Activated naive CD4-positive, alpha-beta T cell treated with anti-CD3 and anti-CD28 coated beads, Interleukin-2, amount 50 U/mL, for 16 hours (primary cell): ENCODE measurements around the gene STAT4.

ENCODE experiments used
- DNase-seq: peaks from one replicate; pipeline ENCODE4 v3.0.0-alpha.2; 2020

STAT4 gene

DNA sequence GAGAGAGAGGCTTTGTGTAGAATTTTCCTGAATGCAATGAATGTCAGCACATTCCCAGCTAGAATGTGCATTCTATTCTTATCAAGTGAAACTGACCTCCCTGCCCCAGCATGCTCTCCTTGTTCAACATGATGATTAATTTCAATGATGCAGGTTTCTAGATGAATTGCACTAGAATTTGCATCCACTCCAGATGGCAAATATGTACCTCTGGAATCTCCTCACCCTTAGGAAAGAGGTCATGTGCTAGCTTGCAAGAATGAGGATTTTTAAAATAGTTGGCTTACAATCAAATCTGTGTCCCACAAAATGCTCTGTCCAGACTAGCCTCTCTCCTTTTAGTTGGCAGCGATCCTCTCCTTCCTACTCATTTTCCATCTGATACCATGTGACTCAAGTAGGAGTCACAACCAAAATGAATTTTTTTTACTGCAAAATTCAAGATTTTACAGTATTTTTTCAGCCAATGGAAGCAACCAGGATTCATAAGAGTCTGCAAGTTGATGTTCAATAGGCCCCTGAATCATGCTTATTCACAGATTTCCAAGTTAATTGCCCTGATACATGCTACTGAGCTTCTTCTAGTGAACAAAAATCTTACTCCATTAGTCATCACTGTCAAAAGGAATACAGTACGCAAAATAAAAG lies 21.0 kb upstream of the STAT4 start:
- DNase-seq = peak; percentile 17

DNA sequence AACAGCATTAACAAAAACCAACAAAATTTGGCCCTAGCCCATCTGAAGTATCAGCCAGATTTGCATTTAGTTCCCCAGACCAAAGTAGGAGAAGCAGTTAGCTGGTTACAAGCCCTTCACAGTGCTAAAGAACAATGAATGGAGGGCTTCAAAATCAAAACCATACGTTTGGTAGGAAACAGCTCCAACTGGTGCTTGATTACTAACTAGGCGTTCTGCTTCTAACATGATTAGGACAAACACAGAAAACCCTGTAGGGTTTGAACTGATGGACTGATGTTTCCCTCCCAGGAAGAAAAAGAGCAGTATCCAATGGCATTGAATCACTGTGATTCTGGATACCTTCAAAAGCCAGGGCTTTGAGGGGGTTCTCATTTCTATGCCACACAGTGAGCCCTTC lies 20.5 kb upstream of the STAT4 start:
- no peak for DNase-seq

DNA sequence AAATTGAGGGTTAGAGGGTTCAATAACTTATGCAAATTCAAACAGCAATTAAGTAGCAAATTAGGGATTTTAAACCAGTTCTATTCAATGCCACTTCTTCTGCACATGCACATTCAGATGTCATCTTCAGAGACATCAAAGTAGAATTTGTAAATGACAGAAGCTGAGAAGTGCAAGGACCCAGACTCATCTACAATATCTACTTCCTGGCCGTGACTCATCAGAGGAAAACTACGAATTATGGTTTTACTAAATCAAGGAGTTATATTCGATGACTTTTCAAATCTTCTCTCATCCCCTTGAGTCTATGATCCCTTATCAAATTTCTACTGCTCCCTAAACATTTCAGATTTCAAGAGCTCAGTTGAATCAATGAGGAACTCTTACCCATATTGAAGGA lies 20.0 kb upstream of the STAT4 start:
- DNase-seq = no peak

DNA sequence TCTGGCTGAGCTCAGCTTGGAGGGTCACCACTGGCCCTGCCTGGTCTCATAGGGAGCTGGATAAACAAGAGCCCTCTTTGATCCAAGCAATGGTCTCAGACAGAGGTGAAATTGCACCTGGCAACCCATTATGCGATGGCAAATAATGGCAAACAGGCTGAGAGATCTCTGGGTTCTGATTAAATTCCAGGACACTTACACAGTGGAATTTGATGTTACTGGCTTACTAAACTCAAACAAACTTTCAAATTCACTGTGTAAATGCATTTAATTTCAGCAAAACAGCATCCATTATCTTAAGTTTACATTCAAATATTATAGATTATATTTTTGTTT lies 19.5 kb upstream of the STAT4 start:
- DNase-seq = no peak

DNA sequence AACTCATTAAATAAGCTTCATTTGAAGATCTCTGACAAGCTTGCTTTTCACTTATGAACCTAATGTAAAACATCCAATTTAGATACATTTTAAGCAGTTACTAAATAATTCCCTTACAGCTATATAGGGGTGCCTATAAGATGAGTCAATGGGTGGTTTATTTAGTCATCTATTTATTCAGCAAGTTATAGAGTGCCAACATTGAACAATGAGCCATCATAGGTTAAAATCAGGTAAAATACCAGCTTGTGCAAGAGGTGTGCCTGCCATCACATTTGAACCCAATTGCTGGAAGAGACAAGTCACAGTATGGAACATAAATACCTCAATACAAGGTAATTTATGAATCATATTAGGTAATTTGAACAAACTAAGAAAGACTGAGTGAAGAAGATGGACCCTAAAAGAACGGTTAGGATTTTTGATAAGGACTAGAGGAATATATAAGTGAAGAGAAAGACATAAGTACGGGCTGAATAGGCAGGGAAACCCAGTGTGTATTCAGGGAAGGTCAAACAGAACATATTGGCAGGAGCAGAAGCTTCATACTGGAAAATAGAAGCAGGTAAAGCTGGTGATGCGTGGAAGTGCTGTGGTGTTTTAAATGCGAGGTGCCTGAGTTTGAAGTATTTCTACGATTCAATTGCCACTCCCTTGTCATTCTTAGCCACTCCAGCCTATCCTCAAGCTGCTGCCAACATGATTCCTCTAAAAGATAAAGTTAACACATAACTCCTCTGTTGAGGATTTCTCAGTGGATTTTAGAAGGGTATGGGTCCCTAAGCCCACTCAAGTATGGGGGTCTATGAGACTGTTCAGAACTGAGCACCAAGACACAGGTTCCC lies 18.9 kb upstream of the STAT4 start:
- DNase-seq = no peak

DNA sequence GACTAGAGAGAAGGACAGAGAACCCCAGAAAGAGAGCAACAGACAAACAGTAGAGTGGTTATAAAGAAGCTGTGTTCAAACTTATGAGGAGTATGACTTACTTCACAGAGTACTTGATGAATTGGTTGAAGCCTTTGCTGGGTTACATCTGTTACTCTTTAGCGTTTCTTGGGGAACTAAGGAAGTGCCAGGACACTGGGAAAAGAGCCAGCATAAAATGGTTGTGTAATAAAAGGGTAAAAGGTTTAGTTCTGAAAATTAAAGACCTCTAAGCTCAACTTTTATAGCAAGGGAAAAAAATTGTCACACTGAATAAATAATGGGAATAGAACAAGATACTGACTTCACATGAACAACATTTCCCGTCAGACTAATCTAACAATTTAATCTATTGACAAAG lies 17.0 kb upstream of the STAT4 start:
- DNase-seq = no peak

DNA sequence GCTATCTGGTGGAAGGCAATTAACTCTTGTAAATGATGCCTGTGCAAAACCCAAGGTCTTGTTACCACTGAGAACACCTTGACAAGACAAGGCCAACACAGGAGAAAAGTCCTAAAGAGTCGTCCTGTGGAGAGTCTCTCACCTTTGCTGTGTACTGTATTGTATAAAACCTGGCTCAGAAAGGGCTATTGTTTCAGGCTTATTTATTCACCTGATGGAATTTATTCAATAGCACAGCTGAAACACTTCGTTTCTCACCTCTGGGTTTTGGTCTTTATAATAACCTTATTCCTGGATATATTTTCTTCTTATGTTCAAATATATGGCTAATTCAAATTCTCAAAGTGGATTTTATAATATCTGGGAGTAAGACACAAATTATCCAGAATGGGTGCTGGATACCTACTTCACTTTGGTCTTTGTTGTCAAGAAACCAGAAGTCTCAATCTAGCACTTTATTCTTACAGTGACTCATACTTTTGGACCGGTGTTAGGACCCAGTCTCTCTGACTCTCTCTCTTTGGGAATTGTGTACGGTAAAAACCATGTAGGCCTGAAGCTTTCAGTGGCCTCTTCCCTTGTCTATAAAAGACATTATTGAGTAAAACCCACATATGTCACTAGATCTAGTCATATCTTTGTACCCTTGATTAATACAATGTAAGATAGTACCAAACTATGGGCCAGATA lies 16.1 kb upstream of the STAT4 start:
- DNase-seq = no peak

DNA sequence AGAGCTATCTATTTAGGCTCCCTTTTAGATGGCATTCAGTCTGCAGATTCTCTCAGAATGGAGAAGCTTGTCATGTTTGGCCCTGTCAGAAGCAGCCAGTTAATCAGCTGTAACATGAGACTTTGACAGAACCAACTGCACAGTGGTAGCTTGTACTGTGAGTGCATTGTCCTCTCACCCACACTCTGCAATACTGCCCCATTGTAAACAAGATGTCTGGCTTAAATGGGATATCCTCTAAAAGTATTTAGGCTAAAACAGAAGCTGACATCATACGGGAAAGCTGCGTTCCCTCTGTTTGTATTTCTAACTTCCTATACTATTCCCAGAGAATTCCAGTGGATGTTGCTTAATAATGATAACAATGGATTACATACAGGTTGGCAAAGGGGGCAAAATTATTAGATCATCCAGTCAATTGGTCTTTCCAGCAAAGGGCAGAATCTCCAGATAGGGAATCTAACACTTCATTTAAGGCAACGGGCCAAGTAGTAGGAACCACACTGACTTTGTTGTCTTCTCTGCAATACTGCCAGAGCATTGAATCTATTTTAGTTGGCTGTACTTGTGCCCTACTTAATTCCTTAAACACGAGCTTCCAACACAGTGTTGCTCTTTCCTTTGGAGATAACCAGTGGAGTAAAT lies 15.4 kb upstream of the STAT4 start:
- DNase-seq = no peak

DNA sequence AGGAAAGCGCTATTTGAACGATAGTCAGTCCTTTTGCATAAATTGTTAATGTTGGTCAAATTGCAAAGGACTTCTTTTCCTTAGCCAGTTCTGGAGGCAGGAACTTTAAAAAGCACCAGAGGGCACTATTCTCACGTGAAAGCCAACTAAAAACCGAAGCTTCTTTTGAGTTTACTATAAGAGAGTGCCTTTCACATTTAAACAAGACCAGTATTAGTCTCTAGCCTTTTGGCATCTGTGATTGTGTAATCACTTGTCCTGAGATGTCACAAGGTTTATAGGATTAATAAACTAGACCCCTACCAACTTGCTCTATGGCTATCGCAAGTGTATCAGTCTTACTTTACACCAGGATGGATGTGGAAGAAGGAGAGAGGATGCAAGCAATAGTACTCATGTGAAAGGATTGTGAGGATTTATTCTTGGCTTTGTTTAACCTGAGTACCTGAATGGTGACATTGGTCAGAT lies 14.4 kb upstream of the STAT4 start:
- DNase-seq = no peak

DNA sequence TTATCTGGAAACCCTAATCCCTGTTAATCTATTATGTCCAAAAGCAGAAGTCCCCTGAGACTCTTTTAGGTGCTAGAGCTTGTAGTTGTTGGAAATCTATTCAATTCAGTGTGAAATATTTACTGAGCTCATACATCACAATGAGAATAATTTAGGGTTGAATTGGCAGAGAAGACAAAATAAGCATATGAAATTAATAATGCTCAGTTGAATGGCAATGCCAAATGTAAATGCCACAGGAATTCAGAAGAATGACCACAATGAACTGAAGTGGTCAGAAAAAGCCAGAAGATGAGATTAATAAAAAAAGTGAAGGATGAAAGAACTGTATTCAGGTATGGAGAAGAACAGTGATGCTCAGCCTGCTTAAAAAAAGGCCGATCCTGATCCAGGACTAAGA lies 8.0 kb upstream of the STAT4 start:
- no peak for DNase-seq

DNA sequence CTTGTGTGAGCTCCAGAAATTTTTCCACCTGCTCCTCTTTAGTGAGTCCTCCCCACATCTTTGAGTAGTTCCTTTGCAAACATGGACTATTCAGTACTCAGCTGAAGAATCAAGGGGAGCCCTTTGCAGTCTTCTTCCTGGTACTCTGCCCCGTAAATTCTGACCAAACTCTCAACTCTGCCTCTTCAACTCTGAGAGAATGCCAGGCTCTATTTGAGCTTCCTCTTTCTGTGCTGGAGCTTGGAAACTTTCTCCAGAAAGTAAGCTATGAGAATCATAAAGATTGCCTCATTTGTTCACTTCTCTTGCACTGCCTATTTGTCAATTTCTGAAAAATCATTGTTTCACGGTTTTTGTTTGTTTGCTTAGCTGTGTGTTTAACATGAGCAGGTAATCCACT lies 7.4 kb upstream of the STAT4 start:
- no peak for DNase-seq

DNA sequence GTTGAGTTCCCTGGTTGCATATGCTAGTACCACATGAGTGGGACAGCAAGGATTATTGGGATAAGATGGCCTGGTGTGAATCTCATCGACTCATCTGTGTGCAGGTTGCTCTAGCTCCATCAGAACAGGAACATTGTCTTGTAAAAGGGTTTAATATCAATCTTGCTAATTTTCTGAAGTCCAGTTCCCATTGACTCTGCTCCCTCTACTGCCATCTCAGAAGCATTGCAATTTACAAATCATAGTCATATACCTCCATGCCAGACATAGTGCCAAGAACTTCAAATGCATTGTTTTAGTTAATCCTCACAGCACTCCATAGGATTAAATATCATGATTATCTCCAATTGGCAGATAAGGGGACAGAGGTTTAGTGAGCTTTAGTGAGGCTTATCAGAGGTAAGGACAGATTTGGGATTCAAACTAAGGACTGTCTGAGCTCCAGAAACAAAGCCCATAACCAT lies 4.8 kb upstream of the STAT4 start:
- DNase-seq = no peak

DNA sequence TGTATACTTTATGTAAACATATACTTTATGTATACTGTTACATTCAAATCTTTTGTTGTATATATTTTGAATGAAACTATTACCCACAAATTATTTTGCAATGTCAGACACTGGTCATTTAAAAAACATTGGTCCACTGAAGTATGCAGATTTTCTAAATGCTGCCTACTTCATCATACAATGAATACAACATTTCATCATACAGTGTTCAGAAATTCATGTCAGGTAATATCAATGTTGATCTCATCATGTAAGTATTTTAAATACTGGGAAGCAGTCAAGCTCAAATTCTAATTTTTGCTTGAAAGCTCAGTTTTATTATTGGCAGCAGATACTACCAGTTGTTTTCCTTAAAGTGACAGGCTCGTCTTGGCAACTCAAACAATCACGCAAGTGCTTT lies 2.9 kb upstream of the STAT4 start:
- DNase-seq = no peak

DNA sequence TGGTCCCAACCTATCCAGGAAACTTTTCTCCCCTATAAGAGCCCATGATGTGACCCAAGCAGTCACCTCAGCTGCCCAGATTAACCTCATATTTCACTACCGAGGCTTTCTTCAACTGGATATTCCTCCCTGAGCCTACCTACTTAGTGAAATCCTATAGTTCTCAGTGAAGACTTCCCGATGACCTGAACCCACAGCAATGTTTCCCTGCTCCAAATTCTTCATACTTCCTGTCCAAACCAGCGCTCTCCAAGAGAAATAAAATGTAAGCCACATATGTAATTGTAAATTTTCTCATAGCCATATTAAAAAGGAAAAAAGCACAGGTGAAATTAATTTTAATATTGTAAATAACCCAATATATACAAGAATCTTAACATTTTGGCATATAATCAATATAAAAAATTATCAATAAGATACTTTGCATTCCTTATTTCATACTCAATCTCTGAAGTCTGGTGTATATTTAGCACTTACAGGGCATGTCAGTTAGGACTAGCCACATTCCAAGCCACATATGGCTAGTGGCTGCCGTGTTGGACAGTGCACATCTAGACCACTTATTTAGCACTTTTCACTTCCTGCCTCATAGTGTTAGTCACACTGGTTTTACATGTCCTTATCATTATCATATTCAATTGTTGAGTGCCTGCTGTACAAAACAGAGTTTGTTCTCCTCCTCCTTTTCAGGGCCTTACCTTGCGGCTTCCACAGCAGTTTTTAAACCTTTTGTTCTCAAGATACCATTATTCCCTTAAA lies 1.9 kb upstream of the STAT4 start:
- DNase-seq = no peak

DNA sequence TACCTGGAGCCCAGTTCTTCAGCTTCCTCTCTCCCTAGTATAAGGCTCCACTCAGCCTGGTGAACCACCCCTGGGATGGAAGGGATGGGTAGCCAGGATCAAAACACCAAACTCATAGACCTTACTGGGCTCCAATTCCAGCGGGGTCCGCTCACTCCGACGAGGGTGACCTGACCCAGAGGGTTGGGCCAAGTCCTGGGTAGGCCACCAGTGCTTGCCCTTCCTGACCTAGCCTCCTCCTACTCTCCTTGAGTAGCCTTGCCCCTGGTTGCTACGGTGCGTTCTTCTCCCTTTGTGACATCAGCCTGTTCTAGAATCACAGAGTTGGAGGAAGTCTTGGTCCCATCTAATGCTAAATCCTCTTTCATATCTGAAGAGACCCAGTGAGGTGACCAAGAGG lies 537 bp upstream of the STAT4 start:
- DNase-seq = no peak

DNA sequence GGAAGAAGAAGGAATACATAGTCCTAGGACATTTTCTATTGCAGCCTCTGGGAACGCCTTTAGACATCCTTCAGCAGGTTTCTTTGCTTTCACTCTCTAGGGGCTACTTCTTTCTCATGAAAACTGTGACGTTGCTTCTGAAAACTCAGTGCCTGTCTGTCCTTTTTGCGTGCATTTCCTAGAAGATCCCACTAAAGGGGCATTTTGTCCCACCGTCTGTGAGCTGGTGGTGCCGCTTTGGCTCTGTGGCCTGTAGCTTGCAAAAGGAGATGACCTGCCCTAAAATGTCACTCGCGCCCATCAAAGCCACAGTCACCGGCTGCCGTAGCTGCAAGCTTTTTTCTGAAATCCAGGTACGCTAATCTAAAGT lies 579 bp downstream of the STAT4 start:
- no peak for DNase-seq

DNA sequence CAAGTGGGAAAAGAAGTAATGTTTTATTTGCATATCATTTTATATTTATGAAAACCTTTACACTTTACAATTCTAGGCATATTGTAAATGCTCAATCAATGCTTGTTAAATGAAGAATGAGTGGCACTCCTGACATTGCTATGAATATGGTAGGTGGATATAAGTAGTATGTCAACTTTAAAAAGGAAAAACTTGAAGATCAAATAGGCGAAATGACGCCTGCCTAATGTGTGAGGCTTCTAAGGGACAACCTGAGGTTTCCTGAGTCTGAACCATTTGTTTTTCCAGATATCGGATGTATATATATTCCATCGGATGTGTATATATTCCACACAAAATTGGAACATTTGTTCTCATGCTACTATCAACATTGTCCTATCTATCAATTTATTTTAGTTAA lies 1.4 kb downstream of the STAT4 start:
- no peak for DNase-seq

DNA sequence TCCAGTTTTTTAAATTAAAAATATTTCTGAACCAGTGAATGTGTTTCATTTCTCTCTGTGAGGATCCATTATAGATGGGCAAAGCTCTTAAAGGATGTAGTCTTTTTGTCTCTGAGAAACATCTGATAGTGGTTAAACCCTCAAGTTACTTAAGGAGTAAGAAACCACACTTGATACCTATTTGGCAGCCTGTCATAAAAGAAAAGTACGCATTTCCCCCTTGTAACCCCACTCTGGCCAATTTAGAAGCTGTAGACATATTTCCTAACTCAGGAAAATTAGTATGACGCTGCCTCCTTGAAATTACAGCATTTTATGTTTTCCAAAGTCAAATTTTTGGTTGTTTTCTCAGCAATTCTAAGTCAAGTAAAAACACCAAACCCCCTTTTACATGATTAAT lies 2.0 kb downstream of the STAT4 start:
- DNase-seq = no peak

DNA sequence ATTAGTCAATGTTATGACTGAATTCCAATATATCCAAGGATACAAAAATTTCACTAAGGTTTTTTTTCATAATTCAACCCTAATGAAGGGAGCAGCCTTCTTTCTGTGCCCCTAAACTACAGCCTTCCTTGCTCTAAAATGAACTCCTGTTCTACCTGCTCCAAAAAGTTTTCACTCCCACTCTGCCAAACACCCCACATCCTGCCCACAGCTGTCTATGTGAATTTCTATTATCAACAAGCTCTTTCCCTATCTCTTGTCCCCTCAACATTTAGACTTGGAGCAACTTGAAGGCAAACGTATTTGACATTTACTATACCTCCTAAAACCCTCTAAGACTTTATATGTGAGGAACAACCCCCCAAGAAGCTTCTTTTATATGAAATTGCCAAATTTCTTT lies 2.5 kb downstream of the STAT4 start:
- DNase-seq = no peak

DNA sequence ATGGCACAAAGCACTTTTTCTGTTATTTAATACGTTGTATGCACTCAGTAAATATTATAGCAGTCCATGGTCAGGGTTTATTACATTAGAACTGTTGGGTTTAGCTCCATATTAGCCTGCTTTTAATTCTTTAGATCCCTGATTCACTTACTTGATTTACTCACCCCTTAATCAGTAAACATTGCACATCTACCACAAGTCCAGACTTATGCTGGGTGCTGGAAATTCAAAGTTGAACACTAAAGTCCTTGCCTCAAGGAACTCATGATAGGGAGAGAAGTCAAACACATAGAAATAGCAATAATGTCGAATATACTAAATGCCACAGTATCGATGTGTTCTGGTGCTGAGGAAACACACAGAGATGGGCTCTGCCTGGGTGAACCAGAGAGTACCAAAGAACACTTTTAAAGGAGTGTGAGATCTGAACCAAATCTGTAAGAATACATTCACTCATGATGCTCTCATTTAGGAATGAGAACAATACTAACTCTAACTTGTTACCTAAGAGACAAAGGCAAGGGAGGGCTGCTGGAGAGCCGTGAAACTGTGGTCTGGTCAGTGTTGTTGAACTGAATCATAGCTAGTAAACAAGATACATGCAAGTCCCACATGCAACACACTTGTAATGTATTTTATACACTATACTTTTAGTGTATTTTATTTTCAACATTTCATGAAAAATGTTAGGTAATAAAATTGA lies 4.9 kb downstream of the STAT4 start:
- DNase-seq = no peak

DNA sequence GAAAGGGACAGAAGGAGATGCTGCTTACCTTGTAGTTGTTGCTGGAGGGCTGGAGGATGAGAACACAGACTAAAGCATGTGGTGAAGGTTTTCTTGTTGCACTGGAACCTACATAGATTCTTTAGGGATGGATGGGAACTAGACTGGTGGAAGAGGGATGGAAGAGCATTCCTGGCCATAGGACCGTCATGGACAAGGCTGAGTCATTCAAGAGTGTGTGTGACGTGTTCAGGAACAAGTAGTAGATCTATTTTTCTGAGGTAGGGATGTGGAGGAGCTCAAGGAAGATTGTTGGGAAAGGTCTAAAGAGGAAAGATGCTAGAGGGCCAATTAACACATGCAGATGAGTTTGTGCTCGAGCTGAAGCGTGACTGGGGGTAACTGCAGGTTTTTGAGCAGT lies 6.6 kb downstream of the STAT4 start:
- DNase-seq = no peak

DNA sequence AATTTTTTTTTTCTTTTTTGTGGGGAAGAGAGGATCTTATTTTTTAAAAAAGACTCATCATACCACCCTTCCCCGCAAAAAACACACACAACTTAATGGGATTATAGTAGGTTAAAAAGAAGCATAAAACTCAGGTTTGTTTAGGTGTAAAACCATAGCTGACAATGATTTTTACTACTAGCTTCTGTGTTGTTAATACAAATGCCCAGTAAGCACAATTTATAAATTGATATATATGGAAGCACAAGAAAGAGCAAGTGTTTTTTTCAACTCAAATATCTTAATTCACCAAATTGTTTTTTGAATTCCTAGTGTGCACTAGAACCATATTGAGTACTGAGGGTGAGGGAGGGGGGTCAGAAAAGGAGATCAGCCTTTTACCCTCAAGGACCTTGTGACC lies 7.0 kb downstream of the STAT4 start:
- no peak for DNase-seq
